ENCODE results near the gene CCDC154. TPM values are rescaled to one million over a fixed set of nuclear protein-coding genes. Genes with fewer than 3 reads are reported as not detected.
A peak's percentile ranks its signal among the peaks of the same experiment; 100 is the strongest.

The CCDC154 gene
- total RNA-seq, 2 donors from 2014 or later, result 1.3 to 3.6 TPM

- Mint-ChIP-seq H3K27me3 (no peaks in the 10 kb centered on the region), H3K4me3 (no peak overlapping the region), H3K27ac (no peak overlapping the region), H3K36me3 (ENCODE audit: low read depth) (peaks cover 2% of the 10 kb centered on the region), H3K4me1 (peaks cover 8% of the 10 kb centered on the region)
- DNase-seq, result no peak
- H3K9me3 ChIP-seq (ENCODE audit: control insufficient read depth, low read length, poor library complexity, severe bottlenecking), result no peaks in the 10 kb centered on the region
- no peak for ATAC-seq
These were observed 43.1 kb downstream of the CCDC154 start for GRCh38 chr16:1401061-1401757.

DNA sequence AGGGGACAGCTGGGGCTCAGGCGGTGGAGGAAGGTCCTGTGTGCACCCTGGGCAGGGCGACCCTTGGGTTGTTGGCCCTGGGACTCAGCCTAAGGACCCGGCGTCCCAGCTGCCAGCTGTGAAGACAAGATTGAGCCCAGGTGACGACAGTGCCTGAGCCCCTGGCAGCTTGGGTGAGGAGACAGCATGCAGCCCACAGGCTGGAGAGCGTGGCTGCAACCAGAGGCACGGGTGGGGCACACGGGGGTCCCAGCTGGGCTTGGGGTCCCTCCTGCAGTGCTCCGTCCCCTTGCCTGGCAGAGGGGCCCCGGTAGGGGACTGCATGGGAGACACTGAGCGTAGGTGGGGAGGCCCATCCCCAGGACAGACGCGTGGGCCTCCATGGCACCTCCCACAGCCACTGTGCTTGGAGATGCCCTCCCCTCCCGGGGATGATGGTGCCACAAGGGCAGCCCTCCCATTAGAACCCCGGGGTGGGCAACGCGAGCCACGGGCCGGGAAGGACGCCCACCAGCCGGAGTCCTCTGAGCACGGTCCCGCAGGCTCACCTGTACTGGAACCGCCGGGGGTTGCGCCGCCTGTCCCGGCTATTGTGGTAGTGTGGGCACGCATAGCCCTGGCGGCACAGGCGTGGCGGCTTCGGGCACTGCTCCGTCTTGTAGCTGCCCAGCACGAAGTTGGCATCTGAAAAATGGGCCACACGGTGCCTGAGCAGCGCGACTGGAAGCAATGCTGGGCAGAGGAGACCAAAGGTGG, 45.4 kb downstream of the CCDC154 start:
- Mint-ChIP-seq H3K4me1 (peaks cover 2% of the 10 kb centered on the region), H3K36me3 (ENCODE audit: low read depth) (peaks cover 2% of the 10 kb centered on the region)

GRCh38 chr16:1398351-1398750, 46.0 kb downstream of the CCDC154 start:
- ATAC-seq, result no peak
- Mint-ChIP-seq H3K27ac (no peak overlapping the region), H3K4me1 (peaks cover 2% of the 10 kb centered on the region), H3K27me3 (no peaks in the 10 kb centered on the region), H3K4me3 (no peak overlapping the region), H3K36me3 (ENCODE audit: low read depth) (peaks cover 2% of the 10 kb centered on the region)
- H3K9me3 ChIP-seq (ENCODE audit: control insufficient read depth, low read length, poor library complexity, severe bottlenecking), result no peaks in the 10 kb centered on the region
- no peak for DNase-seq

More for the DNA sequence above, 45.4 kb downstream of the CCDC154 start:
- Mint-ChIP-seq H3K27ac (no peak overlapping the region), H3K27me3 (no peaks in the 10 kb centered on the region), H3K4me3 (no peak overlapping the region)
- ATAC-seq, result no peak
- H3K9me3 ChIP-seq (ENCODE audit: control insufficient read depth, low read length, poor library complexity, severe bottlenecking), result no peaks in the 10 kb centered on the region
- no peak for DNase-seq

DNA sequence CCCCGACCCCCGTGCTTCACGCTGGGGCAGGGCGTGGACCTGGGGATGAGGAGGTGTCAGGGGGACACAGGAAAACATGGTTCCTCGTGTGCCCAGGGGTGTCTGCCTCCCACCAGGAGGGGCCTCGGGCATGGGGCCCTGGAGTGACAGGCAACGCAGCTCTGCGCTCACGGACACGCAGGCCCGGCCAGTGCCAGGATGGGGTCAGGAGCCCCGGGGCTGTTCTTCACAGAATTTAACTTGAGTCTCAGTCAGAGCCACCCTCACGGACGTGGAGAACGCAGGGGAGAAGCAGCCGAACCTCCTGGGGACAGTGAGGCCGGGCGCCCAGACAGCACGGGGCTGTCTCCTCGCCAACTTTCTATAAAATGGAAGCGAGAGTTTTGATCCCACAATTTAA, 46.6 kb downstream of the CCDC154 start:
- peaks cover 2% of the 10 kb centered on the region for H3K4me1 Mint-ChIP-seq
- H3K4me3 Mint-ChIP-seq, result no peak overlapping the region
- H3K36me3 Mint-ChIP-seq (ENCODE audit: low read depth), result peaks cover 2% of the 10 kb centered on the region
- no peak overlapping the region for H3K27ac Mint-ChIP-seq
- no peaks in the 10 kb centered on the region for H3K27me3 Mint-ChIP-seq
- ATAC-seq (no peak), DNase-seq (no peak)
- no peaks in the 10 kb centered on the region for H3K9me3 ChIP-seq (ENCODE audit: control insufficient read depth, low read length, poor library complexity, severe bottlenecking)

DNA sequence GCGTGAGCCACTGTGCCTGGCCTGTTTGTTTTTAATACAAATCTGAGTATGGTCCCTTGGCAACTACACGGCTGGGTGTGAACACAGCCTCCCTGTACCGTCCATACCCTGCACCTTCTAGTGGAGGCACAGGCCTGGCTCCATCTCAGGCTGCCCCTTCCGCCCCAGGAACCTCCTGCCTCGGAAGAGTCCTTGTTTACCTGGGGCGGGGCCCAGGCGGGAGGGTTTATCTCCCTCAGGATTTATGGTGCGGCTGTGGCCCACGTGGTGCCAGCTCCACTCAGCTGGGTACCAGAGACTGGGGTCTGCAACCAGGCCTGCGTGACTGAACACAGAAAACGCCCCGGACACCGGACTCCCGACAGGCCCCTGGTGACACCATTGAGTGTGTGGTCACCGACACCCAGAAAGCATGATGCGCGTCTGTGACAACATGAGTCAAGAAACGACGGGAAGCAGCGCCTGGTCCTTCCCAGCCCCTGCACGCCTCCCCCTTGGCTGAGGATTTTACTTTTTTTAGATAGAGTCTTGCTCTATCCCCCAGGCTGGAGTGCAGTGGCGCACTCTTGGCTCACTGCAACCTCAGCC, 48.8 kb downstream of the CCDC154 start:
- no peaks in the 10 kb centered on the region for H3K27me3 Mint-ChIP-seq
- DNase-seq, result no peak
- no peak overlapping the region for H3K4me3 Mint-ChIP-seq
- no peak overlapping the region for H3K27ac Mint-ChIP-seq
- ATAC-seq, result no peak
- H3K4me1 Mint-ChIP-seq, result no peaks in the 10 kb centered on the region
- no peaks in the 10 kb centered on the region for H3K36me3 Mint-ChIP-seq (ENCODE audit: low read depth)
- H3K9me3 ChIP-seq (ENCODE audit: control insufficient read depth, low read length, poor library complexity, severe bottlenecking), result no peaks in the 10 kb centered on the region

DNA sequence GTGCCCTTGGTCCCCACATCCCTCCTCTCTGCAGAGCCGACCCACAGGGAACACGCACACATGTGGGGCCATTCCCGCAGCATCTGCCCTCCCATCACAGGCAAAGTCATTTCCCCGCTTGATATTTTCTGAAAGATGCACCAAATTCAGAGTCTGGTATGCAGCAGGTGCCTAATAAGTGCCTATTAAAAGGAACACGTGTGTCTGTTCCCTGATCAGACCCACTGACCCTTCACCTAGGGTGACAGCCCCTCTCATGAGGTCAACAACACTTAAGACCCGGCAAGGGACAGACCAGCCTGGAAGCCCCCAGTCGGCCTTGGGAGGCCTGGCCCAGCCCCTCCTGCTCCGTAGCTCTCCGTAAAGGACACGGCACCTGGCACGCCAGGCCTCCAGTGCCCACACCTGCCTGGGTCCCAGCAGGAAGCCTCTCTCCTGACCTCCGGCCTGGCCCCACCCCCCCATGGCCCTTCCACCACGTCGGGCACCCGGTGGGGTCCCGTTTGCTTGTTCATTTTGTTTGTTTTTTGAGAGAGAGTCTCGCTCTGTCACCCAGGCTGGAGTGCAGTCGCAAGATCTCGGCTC, 49.9 kb downstream of the CCDC154 start:
- no peak overlapping the region for H3K27ac Mint-ChIP-seq
- H3K4me1 Mint-ChIP-seq, result peaks cover 3% of the 10 kb centered on the region
- H3K36me3 Mint-ChIP-seq (ENCODE audit: low read depth), result no peaks in the 10 kb centered on the region
- H3K4me3 Mint-ChIP-seq, result no peak overlapping the region
- ATAC-seq (no peak), DNase-seq (no peak)
- no peaks in the 10 kb centered on the region for H3K27me3 Mint-ChIP-seq
- H3K9me3 ChIP-seq (ENCODE audit: control insufficient read depth, low read length, poor library complexity, severe bottlenecking), result no peaks in the 10 kb centered on the region

DNA sequence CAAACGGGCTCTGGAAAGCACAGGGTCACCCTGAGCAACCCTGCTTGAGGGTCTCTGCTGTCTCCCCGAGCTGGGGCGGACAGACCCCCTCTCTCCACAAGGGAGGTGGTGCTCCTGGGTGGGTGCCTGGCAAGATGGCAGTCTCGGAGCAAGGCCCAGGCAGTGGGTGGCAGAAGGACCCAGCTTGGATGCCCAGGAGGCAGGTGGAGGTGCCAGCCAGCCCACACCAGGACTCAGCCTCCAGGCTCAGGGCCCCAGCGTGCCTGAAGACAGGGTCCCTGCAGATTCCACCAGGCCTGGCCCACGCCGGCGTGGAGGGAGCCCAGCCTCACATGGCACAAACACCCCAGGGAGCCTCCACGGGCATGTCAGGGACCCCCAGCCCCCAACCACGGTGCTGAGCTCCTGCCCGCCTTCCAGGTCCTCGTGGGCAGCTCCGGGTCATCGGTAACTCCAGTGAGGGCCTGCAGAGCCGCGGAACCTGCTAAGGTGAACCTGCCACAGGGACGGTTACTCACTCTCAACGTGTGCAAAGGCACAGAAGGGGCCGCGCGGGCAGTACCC, 50.7 kb downstream of the CCDC154 start:
- ATAC-seq (no peak), DNase-seq (no peak)
- H3K9me3 ChIP-seq (ENCODE audit: control insufficient read depth, low read length, poor library complexity, severe bottlenecking), result no peaks in the 10 kb centered on the region
- Mint-ChIP-seq H3K27ac (no peak overlapping the region), H3K4me3 (no peak overlapping the region), H3K27me3 (no peaks in the 10 kb centered on the region), H3K36me3 (ENCODE audit: low read depth) (no peaks in the 10 kb centered on the region), H3K4me1 (peaks cover 3% of the 10 kb centered on the region)

GRCh38 chr16:1392826-1393225, 51.5 kb downstream of the CCDC154 start:
- peaks cover 3% of the 10 kb centered on the region for H3K4me1 Mint-ChIP-seq
- no peaks in the 10 kb centered on the region for H3K36me3 Mint-ChIP-seq (ENCODE audit: low read depth)
- ATAC-seq (no peak), DNase-seq (no peak)
- peak overlapping the region; percentile 71 for H3K27ac Mint-ChIP-seq
- no peaks in the 10 kb centered on the region for H3K9me3 ChIP-seq (ENCODE audit: control insufficient read depth, low read length, poor library complexity, severe bottlenecking)
- no peaks in the 10 kb centered on the region for H3K27me3 Mint-ChIP-seq
- no peak overlapping the region for H3K4me3 Mint-ChIP-seq

GRCh38 chr16:1390239-1390779, 54.0 kb downstream of the CCDC154 start:
- no peaks in the 10 kb centered on the region for H3K9me3 ChIP-seq (ENCODE audit: control insufficient read depth, low read length, poor library complexity, severe bottlenecking)
- no peak overlapping the region for H3K27ac Mint-ChIP-seq
- DNase-seq (no peak), ATAC-seq (no peak)
- no peaks in the 10 kb centered on the region for H3K36me3 Mint-ChIP-seq (ENCODE audit: low read depth)
- no peaks in the 10 kb centered on the region for H3K27me3 Mint-ChIP-seq
- no peak overlapping the region for H3K4me3 Mint-ChIP-seq
- H3K4me1 Mint-ChIP-seq, result peaks cover 3% of the 10 kb centered on the region

- Mint-ChIP-seq H3K4me1 (peaks cover 6% of the 10 kb centered on the region), H3K4me3 (no peak overlapping the region), H3K27ac (no peak overlapping the region), H3K36me3 (ENCODE audit: low read depth) (peaks cover 2% of the 10 kb centered on the region), H3K27me3 (no peaks in the 10 kb centered on the region)
- DNase-seq (no peak), ATAC-seq (no peak)
- H3K9me3 ChIP-seq (ENCODE audit: control insufficient read depth, low read length, poor library complexity, severe bottlenecking), result no peaks in the 10 kb centered on the region
These were observed 54.6 kb downstream of the CCDC154 start for GRCh38 chr16:1389762-1390161.

DNA sequence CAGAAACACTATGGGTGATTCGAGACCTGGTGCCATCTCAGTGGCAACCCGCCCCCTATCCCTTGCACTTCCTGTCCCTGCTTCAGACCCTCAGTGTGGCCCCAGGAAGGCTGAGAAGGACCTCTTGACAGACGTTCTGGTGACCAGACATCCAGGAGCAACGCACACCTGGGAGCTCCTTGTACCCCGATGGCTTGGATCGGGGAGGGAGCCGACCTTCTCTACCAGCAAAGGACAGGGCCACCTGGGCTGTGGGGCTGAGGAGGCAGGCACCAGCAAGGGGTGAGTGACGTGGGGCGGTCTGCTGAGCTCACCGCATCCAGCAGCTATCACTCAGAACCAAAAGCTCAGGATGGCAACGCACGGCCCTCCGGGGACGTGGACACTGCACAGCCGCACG, 57.0 kb downstream of the CCDC154 start:
- DNase-seq, result no peak
- Mint-ChIP-seq H3K27ac (no peak overlapping the region), H3K4me3 (no peak overlapping the region), H3K27me3 (no peaks in the 10 kb centered on the region), H3K4me1 (peaks cover 6% of the 10 kb centered on the region), H3K36me3 (ENCODE audit: low read depth) (peaks cover 3% of the 10 kb centered on the region)
- ATAC-seq, result no peak
- H3K9me3 ChIP-seq (ENCODE audit: control insufficient read depth, low read length, poor library complexity, severe bottlenecking), result no peaks in the 10 kb centered on the region

GRCh38 chr16:1385232-1385631, 59.1 kb downstream of the CCDC154 start:
- Mint-ChIP-seq H3K27ac (no peak overlapping the region), H3K4me3 (no peak overlapping the region), H3K27me3 (no peaks in the 10 kb centered on the region), H3K4me1 (peaks cover 5% of the 10 kb centered on the region), H3K36me3 (ENCODE audit: low read depth) (peaks cover 3% of the 10 kb centered on the region)
- ATAC-seq (no peak), DNase-seq (no peak)
- no peaks in the 10 kb centered on the region for H3K9me3 ChIP-seq (ENCODE audit: control insufficient read depth, low read length, poor library complexity, severe bottlenecking)

All from T-helper 17 cell (primary cell).